ENCODE data around the gene RINT1. TPM values are rescaled to one million over a fixed set of nuclear protein-coding genes. Genes with fewer than 3 reads are reported as not detected.

RINT1 gene
- total and polyA plus RNA-seq, 2 of the 13 experiments (the other 11 are each of a cell fraction or from before 2014, with no cell fraction given) = 14.7 to 19.3 TPM

- TF ChIP-seq NFE2L1 (CRISPR knock-in tag; IDR thresholded peaks at IDR 0.05; ENCODE audit: borderline replicate concordance) (no peak), STAG1 (CRISPR knock-in tag; IDR thresholded peaks at IDR 0.05) (peak; percentile 82), ZBTB34 (CRISPR knock-in tag; IDR thresholded peaks at IDR 0.05) (no peak), SAP130 (CRISPR knock-in tag; IDR thresholded peaks at IDR 0.05; ENCODE audit: low read depth) (0 out of 2 replicates have a peak, but pooled peaks have one; percentile 21), ZNF160 (CRISPR knock-in tag; IDR thresholded peaks at IDR 0.05) (no peak), PCBP2 (optimal IDR thresholded peaks at IDR 0.05; ENCODE audit: low read depth, low read length, poor library complexity, severe bottlenecking) (no peak), RFX1 (IDR thresholded peaks at IDR 0.05) (peak; percentile 26; the same call in 1 of the 2 replicates), RELA (CRISPR knock-in tag; IDR thresholded peaks at IDR 0.05) (no peak), HNF4A (CRISPR knock-in tag; IDR thresholded peaks at IDR 0.05) (0 out of 2 replicates have a peak, but pooled peaks have one; percentile 30), RAD21 (CRISPR knock-in tag; IDR thresholded peaks at IDR 0.05) (peak; percentile 66), SMC3 (IDR thresholded peaks at IDR 0.05; ENCODE audit: low read length) (peak; percentile 59; the same call in 1 of the 2 replicates), ZFP37 (CRISPR knock-in tag; IDR thresholded peaks at IDR 0.05; ENCODE audit: borderline replicate concordance) (no peak), RFX3 (CRISPR knock-in tag; IDR thresholded peaks at IDR 0.05) (peak; percentile 58; the same call in 1 of the 2 replicates)
- TF ChIP-seq, protein P1, sequence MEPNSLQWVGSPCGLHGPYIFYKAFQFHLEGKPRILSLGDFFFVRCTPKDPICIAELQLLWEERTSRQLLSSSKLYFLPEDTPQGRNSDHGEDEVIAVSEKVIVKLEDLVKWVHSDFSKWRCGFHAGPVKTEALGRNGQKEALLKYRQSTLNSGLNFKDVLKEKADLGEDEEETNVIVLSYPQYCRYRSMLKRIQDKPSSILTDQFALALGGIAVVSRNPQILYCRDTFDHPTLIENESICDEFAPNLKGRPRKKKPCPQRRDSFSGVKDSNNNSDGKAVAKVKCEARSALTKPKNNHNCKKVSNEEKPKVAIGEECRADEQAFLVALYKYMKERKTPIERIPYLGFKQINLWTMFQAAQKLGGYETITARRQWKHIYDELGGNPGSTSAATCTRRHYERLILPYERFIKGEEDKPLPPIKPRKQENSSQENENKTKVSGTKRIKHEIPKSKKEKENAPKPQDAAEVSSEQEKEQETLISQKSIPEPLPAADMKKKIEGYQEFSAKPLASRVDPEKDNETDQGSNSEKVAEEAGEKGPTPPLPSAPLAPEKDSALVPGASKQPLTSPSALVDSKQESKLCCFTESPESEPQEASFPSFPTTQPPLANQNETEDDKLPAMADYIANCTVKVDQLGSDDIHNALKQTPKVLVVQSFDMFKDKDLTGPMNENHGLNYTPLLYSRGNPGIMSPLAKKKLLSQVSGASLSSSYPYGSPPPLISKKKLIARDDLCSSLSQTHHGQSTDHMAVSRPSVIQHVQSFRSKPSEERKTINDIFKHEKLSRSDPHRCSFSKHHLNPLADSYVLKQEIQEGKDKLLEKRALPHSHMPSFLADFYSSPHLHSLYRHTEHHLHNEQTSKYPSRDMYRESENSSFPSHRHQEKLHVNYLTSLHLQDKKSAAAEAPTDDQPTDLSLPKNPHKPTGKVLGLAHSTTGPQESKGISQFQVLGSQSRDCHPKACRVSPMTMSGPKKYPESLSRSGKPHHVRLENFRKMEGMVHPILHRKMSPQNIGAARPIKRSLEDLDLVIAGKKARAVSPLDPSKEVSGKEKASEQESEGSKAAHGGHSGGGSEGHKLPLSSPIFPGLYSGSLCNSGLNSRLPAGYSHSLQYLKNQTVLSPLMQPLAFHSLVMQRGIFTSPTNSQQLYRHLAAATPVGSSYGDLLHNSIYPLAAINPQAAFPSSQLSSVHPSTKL (CRISPR knock-in tag; IDR thresholded peaks at IDR 0.05) = 0 out of 2 replicates have a peak, but pooled peaks have one; percentile 11
These were observed 57.5 kb downstream of the RINT1 start (continued) for GRCh38 chr7:105589356-105590077.
